ENCODE results near the gene NCKAP5.
A peak's percentile ranks its signal among the peaks of the same experiment; 100 is the strongest.

The NCKAP5 gene

DNA sequence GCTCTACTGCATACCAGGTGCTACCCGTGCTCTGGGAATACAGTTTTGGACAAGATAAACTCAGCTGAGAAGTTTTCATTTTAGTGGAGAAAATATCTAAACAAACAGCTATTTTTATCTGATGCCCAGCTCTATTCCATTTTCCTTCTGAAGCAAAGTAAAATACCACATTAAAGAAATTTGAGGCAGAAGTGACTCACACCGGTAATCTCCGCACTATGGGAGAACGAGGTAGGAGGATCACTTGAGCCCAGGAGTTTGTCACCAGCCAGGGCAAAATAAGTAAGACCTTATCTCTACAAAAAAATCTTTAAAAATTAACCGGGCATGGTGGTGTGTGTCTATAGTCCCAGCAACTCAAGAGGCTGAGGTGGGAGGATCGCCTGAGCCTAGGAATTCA, 482.1 kb downstream of the NCKAP5 start:
- no peak for DNase-seq (ENCODE audit: low spot score)

DNA sequence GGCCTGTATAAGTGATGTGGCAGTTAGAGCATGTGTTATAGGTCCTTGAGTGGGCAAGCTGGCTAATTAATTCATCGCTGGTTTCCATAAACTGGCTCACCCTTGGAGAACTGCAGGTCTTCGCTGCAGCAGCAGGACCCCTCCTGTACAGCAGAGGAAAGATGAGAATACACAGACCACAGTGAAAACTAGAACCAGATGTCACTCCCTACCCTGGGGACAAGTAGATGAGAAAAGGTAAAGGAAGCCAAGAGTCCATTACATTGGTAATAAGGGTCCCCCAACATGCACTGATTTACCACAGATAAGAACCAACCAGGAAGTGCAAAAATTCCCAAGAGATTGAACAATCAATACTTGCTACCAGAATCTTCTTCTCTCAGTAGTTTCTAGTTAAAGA, 482.6 kb downstream of the NCKAP5 start:
- no peak for DNase-seq (ENCODE audit: low spot score)

GRCh38 chr2:133082034-133082433, 486.2 kb downstream of the NCKAP5 start:
- no peak for DNase-seq (ENCODE audit: low spot score)

GRCh38 chr2:133080822-133081221, 487.4 kb downstream of the NCKAP5 start:
- DNase-seq (ENCODE audit: low spot score), result no peak

DNA sequence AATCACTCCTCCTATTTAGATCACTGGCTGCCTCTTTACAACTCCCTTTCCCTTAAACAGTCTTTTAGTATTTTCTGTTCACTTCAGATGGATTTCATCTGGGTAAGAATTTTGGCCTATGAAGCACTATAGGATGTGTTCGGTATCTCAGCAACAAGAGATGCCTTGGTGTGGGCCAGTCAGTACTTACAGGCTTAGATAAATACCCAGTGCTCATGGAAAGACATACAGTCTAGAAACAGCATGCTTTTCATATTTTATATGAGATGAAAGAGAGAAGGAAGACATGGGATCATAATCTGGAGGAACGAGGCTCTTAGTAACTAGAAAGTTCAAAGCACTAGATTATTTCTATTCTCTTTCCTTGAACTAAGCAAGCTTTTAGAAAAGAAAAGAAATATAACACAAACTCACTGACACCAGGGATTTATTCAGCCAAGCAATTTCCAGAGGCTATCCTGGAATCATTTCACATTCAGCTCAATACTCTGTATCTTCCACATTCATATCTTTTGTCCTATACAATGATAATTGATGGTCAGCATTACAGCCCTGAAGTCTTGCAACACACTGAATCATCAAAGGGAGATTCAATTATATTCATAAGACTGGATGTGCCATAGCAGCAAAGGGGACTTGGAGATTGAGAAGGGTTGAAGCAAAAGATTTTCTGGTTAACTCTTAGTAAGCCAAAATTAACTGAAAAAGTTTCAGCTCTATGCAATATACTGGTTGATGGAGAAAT, 489.4 kb downstream of the NCKAP5 start:
- no peak for DNase-seq (ENCODE audit: low spot score)

- DNase-seq (ENCODE audit: low spot score), result peak; percentile 27
These were observed 490.9 kb downstream of the NCKAP5 start for GRCh38 chr2:133077269-133077822.

GRCh38 chr2:133072837-133073694, 495.2 kb downstream of the NCKAP5 start:
- no peak for DNase-seq (ENCODE audit: low spot score)

- peak; percentile 33 for DNase-seq (ENCODE audit: low spot score)
These were observed 504.5 kb downstream of the NCKAP5 start for GRCh38 chr2:133063775-133064174.

DNA sequence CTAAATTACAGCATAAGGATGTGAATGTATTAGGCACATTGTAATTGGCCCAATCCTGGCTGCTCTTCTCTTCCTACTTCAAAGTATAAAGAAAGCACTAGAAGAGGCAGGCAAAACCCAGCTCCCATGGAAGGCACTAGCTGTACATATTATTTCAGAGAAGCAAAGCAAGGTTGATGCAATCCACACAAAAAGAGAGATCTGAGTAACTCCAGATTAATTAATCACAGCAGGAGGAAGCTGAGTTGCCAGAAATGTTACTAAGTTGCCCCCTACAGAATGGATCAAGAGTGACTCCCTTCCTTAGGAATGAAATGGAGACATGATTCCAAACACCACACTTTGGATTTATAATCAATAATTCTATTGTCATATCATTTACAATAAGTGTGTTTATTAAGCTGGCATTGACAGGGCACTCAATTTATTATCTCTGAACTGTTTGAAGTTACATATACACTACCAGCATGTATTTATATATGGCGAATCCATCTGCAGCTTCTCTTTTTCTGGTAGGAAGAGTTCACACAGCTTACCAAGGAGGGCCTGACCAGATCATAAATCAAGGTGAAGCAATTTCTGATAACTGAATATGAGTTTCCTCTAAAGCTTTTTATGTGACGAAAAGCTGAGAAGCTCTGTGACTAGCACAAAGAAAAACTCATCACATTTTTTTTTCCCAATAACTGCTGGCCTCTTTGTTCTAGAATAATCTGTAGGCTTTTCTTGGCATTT, 505.2 kb downstream of the NCKAP5 start:
- DNase-seq (ENCODE audit: low spot score), result no peak

- no peak for DNase-seq (ENCODE audit: low spot score)
These were observed 506.2 kb downstream of the NCKAP5 start for GRCh38 chr2:133061874-133062593.

DNA sequence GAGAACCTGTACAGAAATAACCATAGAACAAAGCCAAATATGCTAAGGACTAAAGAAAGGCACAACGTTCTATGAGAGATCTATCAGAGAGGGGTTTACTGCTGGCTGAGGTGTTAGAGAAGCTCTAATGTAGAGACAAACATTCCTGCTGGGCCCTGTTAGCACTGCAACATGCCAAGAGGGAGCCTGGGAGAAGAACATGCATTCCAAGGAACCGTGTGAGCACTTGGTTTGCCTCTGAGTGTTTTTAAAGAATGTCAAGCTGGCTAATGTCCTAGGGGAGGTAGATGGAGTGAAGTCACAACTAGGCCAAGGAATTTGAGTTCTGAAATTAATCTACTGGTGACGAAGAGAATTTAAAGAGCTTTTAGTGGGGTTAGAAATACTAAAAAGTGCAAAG, 514.0 kb downstream of the NCKAP5 start:
- DNase-seq (ENCODE audit: low spot score), result peak; percentile 61

- no peak for DNase-seq (ENCODE audit: low spot score)
These were observed 514.7 kb downstream of the NCKAP5 start for GRCh38 chr2:133053541-133053940.

- DNase-seq (ENCODE audit: low spot score), result no peak
These were observed 522.5 kb downstream of the NCKAP5 start for GRCh38 chr2:133045787-133046186.

DNA sequence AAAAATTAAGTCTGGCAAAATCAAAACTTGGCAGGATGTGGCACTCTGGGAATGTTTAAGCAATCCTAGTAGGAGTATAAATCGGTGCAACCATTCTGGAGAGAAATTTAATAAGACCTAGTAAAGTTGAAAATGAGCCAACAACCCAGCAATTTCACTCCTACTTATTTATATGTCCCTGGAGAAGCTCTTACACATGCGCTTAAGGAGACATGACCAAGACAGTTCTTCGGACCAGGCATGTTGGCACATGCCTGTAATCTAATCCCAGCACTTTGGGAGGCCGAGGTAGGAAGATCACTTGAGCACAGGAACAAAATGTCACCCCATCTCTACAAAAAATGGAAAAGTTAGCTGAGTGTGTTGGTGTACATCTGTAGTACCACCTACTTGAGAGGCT, 523.7 kb downstream of the NCKAP5 start:
- DNase-seq (ENCODE audit: low spot score), result no peak

- DNase-seq (ENCODE audit: low spot score), result no peak
These were observed 528.1 kb downstream of the NCKAP5 start for GRCh38 chr2:133040170-133040569.

DNA sequence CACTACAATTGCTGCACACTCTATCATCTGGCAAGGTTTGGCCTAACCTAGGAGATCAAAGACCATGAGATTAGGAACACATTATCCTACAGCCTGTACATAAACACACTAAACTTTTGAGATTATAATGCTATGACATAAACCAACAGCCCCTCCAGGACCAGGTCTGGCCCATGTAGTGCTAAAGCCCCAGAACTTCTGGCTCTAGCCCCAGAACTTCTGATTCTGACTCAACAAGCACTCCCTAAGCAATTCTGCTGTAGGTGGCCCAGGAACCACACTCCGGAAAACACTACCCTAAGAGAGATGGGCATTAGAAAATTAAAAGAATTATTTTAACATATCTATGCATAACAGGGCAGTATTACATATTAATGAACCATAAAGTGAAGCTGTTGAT, 528.7 kb downstream of the NCKAP5 start:
- no peak for DNase-seq (ENCODE audit: low spot score)

DNA sequence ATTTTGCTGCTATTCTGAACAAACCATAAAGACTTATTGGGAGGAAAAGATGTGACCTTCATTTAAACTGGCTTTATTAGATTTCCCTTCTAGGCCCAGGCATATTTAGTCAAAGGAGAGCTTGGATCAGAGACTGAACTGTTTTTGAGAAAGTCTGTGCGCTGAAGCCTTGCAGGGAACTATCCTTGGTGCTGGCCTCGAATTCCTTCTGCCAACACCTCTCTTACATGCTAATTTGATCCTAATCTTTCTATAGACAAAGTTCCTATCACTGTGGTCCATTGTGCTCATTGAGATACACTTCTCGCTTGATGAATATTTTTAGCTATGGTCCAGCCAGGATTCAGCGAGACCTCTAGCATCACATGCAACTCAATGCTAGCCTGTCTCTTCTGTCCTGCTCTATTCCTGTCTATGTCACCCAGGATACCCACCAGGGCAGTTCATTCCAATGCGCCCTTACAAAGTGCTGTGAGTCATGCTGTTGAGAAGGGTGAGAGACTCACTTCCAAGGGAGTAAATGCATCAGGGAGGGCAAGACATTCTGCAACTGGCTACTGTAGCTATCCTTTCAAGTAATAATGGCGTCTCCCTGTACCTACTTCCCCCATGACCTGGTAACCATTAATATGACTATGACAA, 541.6 kb downstream of the NCKAP5 start:
- DNase-seq (ENCODE audit: low spot score), result peak; percentile 24

GRCh38 chr2:133025004-133025403, 543.3 kb downstream of the NCKAP5 start:
- no peak for DNase-seq (ENCODE audit: low spot score)

- DNase-seq (ENCODE audit: low spot score), result no peak
These were observed 555.2 kb downstream of the NCKAP5 start for GRCh38 chr2:133012847-133013734.

DNA sequence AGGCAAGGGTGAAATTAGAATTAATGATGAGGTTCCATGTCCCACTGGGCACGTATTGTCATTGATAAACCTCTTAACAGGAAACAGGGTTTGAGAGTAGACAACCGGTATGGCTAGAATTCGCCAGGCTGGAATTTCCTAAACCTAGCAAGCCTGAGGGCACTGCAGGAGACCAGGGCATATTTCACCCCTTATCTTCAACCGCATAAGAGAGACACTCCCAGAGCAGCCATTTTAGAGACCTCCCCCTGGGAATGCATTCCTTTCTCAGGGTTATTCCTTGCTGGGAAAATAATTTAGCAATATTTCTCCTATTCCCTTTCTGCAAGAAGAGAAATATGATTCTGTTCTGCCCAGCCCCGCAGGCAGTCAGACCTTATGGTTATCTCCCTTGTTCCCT, 563.6 kb downstream of the NCKAP5 start:
- DNase-seq (ENCODE audit: low spot score), result no peak

Measured in AG20443 (cell line).